ENCODE data around the gene RNF180. TPM values are rescaled to one million over a fixed set of nuclear protein-coding genes. Genes with fewer than 3 reads are reported as not detected.

Gene RNF180
- total RNA-seq, 1 experiment from 2014 or later, result 7.8 TPM

- TF ChIP-seq, protein P1, sequence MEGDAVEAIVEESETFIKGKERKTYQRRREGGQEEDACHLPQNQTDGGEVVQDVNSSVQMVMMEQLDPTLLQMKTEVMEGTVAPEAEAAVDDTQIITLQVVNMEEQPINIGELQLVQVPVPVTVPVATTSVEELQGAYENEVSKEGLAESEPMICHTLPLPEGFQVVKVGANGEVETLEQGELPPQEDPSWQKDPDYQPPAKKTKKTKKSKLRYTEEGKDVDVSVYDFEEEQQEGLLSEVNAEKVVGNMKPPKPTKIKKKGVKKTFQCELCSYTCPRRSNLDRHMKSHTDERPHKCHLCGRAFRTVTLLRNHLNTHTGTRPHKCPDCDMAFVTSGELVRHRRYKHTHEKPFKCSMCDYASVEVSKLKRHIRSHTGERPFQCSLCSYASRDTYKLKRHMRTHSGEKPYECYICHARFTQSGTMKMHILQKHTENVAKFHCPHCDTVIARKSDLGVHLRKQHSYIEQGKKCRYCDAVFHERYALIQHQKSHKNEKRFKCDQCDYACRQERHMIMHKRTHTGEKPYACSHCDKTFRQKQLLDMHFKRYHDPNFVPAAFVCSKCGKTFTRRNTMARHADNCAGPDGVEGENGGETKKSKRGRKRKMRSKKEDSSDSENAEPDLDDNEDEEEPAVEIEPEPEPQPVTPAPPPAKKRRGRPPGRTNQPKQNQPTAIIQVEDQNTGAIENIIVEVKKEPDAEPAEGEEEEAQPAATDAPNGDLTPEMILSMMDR (IDR thresholded peaks at IDR 0.05), result no peak
- TF ChIP-seq TCF7L2 (IDR thresholded peaks at IDR 0.05; ENCODE audit: low read depth, low read length) (no peak), REST (IDR thresholded peaks at IDR 0.05; ENCODE audit: insufficient read depth in 1 of 2, low read depth in 2 of 2, low read length in 1 of 2) (no peak), POLR2AphosphoS5 (IDR thresholded peaks at IDR 0.05; ENCODE audit: low read depth, low read length) (no peak), SIN3A (IDR thresholded peaks at IDR 0.05; ENCODE audit: borderline replicate concordance, insufficient read depth, low read depth, low read length) (no peak)
- DNase-seq (ENCODE audit: low read depth, low spot score) (no peak), ATAC-seq (no peak)
- no peaks in the 10 kb centered on the region for H3K27me3 ChIP-seq (ENCODE audit: control insufficient read depth, insufficient read depth, low read length)
- ChIA-PET POLR2A (no interaction called here), CTCF (no interaction called here)
- H3K27ac ChIP-seq (ENCODE audit: low read length), result no peak overlapping the region
- in situ Hi-C loops (cut with HindIII; ENCODE audit: low pct_unique_long_range_greater_than_20kb, low sequenced_read_pairs), result no loop called here
- BruUV-seq (replicated peaks), result no TSS peak
- intact Hi-C loops (cut with micrococcal nuclease; ENCODE audit: unreplicated experiment), result no loop called here
- no peaks in the 10 kb centered on the region for H3K36me3 ChIP-seq (ENCODE audit: control insufficient read depth, insufficient read depth, low read length)
- H3K4me3 ChIP-seq (ENCODE audit: low read depth in 2 of 2, low read length in 2 of 2), result no peak overlapping the region
- no peaks in the 10 kb centered on the region for H3K4me1 ChIP-seq (ENCODE audit: control insufficient read depth, insufficient read depth, low read length)
- H3K9me3 ChIP-seq (ENCODE audit: control insufficient read depth, insufficient read depth, low read depth, low read length), result no peaks in the 10 kb centered on the region
These were observed 129.5 kb downstream of the RNF180 start for GRCh38 chr5:64295101-64295500.

GRCh38 chr5:64298586-64298985, 132.9 kb downstream of the RNF180 start:
- CTCF ChIA-PET, result no interaction called here

More at GRCh38 chr5:64298586-64298985, 132.9 kb downstream of the RNF180 start:
- TF ChIP-seq REST (IDR thresholded peaks at IDR 0.05; ENCODE audit: insufficient read depth in 1 of 2, low read depth in 2 of 2, low read length in 1 of 2), result no peak
- no peak for TF ChIP-seq TCF7L2 (IDR thresholded peaks at IDR 0.05; ENCODE audit: low read depth, low read length)
- TF ChIP-seq, protein P1 (IDR thresholded peaks at IDR 0.05), result no peak
- no peak for TF ChIP-seq SIN3A (IDR thresholded peaks at IDR 0.05; ENCODE audit: borderline replicate concordance, insufficient read depth, low read depth, low read length)
- TF ChIP-seq POLR2AphosphoS5 (IDR thresholded peaks at IDR 0.05; ENCODE audit: low read depth, low read length), result no peak
- Histone ChIP-seq H3K36me3 (ENCODE audit: control insufficient read depth, insufficient read depth, low read length) (no peaks in the 10 kb centered on the region), H3K9me3 (ENCODE audit: control insufficient read depth, insufficient read depth, low read depth, low read length) (no peaks in the 10 kb centered on the region), H3K27ac (ENCODE audit: low read length) (no peak overlapping the region), H3K4me3 (ENCODE audit: low read depth in 2 of 2, low read length in 2 of 2) (no peak overlapping the region), H3K27me3 (ENCODE audit: control insufficient read depth, insufficient read depth, low read length) (no peaks in the 10 kb centered on the region), H3K4me1 (ENCODE audit: control insufficient read depth, insufficient read depth, low read length) (no peaks in the 10 kb centered on the region)
- intact Hi-C loops (cut with micrococcal nuclease; ENCODE audit: unreplicated experiment) (no loop called here), in situ Hi-C loops (cut with HindIII; ENCODE audit: low pct_unique_long_range_greater_than_20kb, low sequenced_read_pairs) (no loop called here)
- ATAC-seq (no peak), DNase-seq (ENCODE audit: low read depth, low spot score) (no peak)
- no TSS peak for BruUV-seq (replicated peaks)
- POLR2A ChIA-PET, result no interaction called here

All from Panc1 (cell line).